Pancreas (tissue), 10 donors: ENCODE measurements around the gene PSEN2. TPM values are rescaled to one million over a fixed set of nuclear protein-coding genes. Genes with fewer than 3 reads are reported as not detected.

Source experiments
- ATAC-seq, 4 donors: fragments of 200-7000 bp; cut with Tn5 transposase; one replicate each; pipeline versions ENCODE4 v1.8.0 to v1.9.1; 2020; ENCODE audit warnings: mild to moderate bottlenecking in 4 of 4, moderate library complexity in 4 of 4
- DNase-seq, 6 donors: peaks; one replicate each; pipeline ENCODE4 v3.0.0-alpha.2; 2020
- FAIRE-seq: peaks from 2 replicates; lab custom pipeline; 2012; peaks lifted over from hg19 to GRCh38; lab: Jason Lieb, UNC
- H3K27ac ChIP-seq, 4 donors: fragments of 200-600 bp; sonication (generic); 1 replicate in 3 of 4; 2 replicates in 1 of 4; pipeline versions ENCODE4 v1.5.0 to v1.8.0; 2020
- H3K27me3 ChIP-seq, 4 donors: fragments of 200-600 bp; one replicate each; pipeline ENCODE4 v1.8.0; 2021
- H3K36me3 ChIP-seq, 3 donors: fragments of 200-600 bp; sonication (generic) in 1 of 3; one replicate each; pipeline versions ENCODE4 v1.5.0 to v1.8.0; 2020 to 2021
- H3K4me1 ChIP-seq, 3 donors: fragments of 200-600 bp; one replicate each; pipeline ENCODE4 v1.8.0; 2021
- H3K4me3 ChIP-seq, 4 donors: fragments of 200-600 bp; sonication (generic) in 2 of 4; one replicate each; pipeline versions ENCODE4 v1.5.0 to v1.8.0; 2020 to 2021
- H3K9me3 ChIP-seq, 4 donors: fragments of 200-600 bp; one replicate each; pipeline ENCODE4 v1.8.0; 2021
- WGBS, 2 donors: extraction: QIAGEN DNeasy Blood & Tissue Kit; methylation state at CpG; one replicate each; pipeline ENCODE4 v1.1.7; 2013; 5-methylcytosine and 5-hydroxymethylcytosine counted together
- intact Hi-C, 3 donors: fragments of 100-400 bp; cut with DNase I; formaldehyde crosslinking; loops; one replicate each; pipeline versions ENCODE4 v1.11.1 to v1.14.2; 2022
- polyA plus RNA-seq, 2 donors: library from polyadenylated mRNA; stranded (reverse); fragments of 200-250 nt; gene quantifications; one replicate each; pipeline ENCODE4 v1.2.3, GENCODE V29; 2013
- total RNA-seq, 6 donors: library from RNA; stranded (reverse); fragmentation: NEBNext Ultra II Directional in 4 of 6; extraction: Animal tissue kit (Norgen Biotek cat#: 25700) in 4 of 6; gene quantifications; one replicate each; pipeline versions ENCODE4 v1.2.1 to v1.2.4, GENCODE V29; 2021 to 2023
- TF ChIP-seq, protein P1 (sequence below), 4 donors: fragments of 200-600 bp; sonication (generic) in 3 of 4; IDR thresholded peaks; one replicate each; pipeline versions ENCODE4 v1.5.0 to v1.8.0; 2021; ENCODE audit warnings: antibody characterized with exemption in 4 of 4
- donor health status: healthy with polysubstance abuse.
- donor health status: DM: no; HTN: no; CAD: no; lungs with moderate emphysema.
- donor health status: DM: no; HTN: no; CAD: no.
- donor health status: control.
- donor health status: control.
- donor health status: Bipolar disorder and iron deficiency.
- donor health status: DM: yes; HTN: yes; CAD: no.
- donor health status: DM: no; HTN: no; CAD: no.
- donor health status: DM: no; HTN: no; CAD: no.
- donor health status: DM: yes; HTN: yes; CAD: no.

Gene PSEN2
- total and polyA plus RNA-seq, 8 donors, result 31.4 to 70.2 (median 40.7) TPM

DNA sequence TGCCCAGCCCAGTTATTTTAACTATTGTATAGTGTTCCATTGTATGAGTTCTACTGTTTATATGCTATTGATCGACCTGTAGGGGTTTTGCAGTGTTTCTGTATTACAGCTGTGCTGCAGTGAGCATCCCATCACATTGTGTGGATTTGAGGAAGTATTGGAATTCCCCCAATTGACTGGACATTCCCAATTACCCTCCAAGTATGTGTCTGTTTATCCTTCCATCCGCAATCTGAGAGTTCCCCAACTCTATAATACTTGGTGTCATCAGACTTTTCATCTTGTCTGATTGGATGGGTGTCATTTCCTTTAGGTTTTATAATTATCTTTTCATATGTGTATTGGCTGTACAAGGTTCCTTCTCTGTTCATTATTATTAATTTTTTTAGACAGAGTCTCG is 27.8 kb downstream of the PSEN2 start:
- Histone ChIP-seq H3K9me3 (no peaks in the 10 kb centered on the region), H3K27ac (no peak overlapping the region), H3K4me3 (no peak overlapping the region), H3K27me3 (no peaks in the 10 kb centered on the region), H3K36me3 (peaks cover 5 to 56% (median 18%) of the 10 kb centered on the region in 3 donors), H3K4me1 (no peaks in the 10 kb centered on the region)
- ATAC-seq (no peak), DNase-seq (no peak), FAIRE-seq (no peak)
- TF ChIP-seq, protein P1, sequence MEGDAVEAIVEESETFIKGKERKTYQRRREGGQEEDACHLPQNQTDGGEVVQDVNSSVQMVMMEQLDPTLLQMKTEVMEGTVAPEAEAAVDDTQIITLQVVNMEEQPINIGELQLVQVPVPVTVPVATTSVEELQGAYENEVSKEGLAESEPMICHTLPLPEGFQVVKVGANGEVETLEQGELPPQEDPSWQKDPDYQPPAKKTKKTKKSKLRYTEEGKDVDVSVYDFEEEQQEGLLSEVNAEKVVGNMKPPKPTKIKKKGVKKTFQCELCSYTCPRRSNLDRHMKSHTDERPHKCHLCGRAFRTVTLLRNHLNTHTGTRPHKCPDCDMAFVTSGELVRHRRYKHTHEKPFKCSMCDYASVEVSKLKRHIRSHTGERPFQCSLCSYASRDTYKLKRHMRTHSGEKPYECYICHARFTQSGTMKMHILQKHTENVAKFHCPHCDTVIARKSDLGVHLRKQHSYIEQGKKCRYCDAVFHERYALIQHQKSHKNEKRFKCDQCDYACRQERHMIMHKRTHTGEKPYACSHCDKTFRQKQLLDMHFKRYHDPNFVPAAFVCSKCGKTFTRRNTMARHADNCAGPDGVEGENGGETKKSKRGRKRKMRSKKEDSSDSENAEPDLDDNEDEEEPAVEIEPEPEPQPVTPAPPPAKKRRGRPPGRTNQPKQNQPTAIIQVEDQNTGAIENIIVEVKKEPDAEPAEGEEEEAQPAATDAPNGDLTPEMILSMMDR (IDR thresholded peaks at IDR 0.05), result no peak
- WGBS, 2 donors, result 88 to 94% methylated on average over 3 of the region's 3 CpGs
- intact Hi-C loops, result no loop called here

DNA sequence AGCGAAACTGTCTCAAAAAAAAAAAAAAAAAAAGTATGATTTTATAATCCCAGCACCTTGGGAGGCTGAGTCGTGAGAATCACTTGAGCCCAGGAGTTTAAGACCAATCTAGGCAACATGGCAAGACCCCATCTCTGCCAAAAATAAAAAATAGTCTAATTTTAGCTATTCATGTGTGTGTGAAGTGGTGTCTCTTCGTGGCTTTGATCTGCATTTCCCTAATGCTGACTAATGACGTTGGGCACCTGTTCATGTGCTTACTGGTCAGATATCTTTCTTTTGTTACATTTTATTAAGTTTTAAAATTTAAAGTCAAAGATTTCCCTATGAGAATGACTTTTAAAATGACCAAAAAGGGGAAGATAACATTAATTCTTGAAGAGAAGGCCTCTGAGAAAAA is 31.0 kb downstream of the PSEN2 start:
- intact Hi-C loops, result no loop called here
- DNase-seq (no peak), ATAC-seq (no peak), FAIRE-seq (no peak)
- Histone ChIP-seq H3K9me3 (no peaks in the 10 kb centered on the region), H3K27me3 (no peaks in the 10 kb centered on the region), H3K27ac (no peak overlapping the region), H3K36me3 (peaks cover 0 to 36% (median 0%) of the 10 kb centered on the region in 3 donors), H3K4me1 (no peaks in the 10 kb centered on the region), H3K4me3 (no peak overlapping the region)
- TF ChIP-seq, protein P1 (IDR thresholded peaks at IDR 0.05), result no peak
- 86 to 88% methylated on average over 4 of the region's 4 CpGs for WGBS, 2 donors

DNA sequence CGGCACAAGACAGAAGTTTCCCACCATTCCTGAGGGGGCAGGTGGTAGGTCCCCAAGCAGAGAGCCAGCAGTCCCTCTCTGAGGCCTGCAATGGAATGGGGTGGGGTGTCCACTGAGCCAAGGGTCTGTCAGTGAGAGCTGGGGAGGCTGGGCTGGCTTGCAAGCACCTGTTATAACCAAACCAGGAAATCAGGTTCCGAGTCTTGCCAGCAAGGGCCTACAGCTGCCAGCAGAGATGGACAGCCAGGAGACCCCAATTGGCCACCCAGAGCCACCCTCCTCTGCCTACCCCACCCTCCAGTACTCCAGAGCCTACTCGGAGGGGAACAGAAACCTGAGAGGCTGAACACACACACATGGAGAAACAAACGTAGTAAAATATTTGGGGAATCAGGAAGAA is 32.2 kb downstream of the PSEN2 start:
- Histone ChIP-seq H3K27me3 (no peaks in the 10 kb centered on the region), H3K4me3 (no peak overlapping the region), H3K36me3 (peaks cover 0 to 36% (median 0%) of the 10 kb centered on the region in 3 donors), H3K4me1 (no peaks in the 10 kb centered on the region), H3K9me3 (no peaks in the 10 kb centered on the region), H3K27ac (no peak overlapping the region)
- no peak for DNase-seq
- FAIRE-seq, result no peak
- WGBS, 2 donors, result 65 to 71% methylated on average over 4 of the region's 4 CpGs
- ATAC-seq, result peak in 1 of 4 donors; percentile 17
- intact Hi-C loops, result no loop called here
- TF ChIP-seq, protein P1 (IDR thresholded peaks at IDR 0.05), result no peak

DNA sequence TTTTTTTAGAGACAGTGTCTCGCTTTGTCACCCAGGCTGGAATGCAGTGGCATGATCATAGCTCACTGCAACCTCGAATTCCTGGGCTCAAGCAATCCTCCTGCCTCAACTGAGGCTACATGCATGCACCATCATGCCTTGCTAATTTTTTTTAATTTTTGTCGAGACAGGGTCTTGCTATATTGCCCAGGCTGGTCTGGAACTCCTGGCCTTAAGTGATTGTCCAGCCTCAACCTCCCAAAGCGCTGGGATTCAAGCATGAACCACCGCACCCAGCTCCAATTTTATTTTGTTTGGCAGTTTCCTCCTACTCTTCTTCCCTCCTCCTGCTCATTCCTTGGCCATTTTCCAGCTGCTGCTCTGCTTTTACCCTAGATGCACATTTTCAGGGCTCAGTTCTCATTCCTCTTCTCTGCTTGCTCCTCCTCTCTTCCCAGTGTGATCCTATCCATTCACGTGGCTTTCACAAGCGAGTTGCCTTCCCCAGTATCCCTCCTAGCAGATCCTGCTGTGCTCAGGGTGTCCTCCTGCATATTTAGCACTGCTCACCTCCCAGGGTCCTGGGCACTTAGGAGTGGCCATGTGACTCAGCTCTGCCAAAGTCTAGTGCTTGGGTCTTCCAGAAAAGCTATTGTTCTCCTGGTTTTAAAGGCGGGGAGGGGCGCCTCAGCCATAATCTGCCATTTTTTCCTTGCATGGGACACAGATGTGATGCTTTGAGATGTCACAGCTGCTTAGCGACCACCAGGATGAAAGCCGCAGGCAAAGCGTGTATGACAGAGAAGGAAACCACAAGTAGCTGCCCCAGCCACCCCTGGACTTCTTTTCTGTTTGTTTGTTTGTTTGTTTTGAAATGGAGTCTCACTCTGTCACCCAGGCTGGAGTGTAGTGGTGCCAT is 33.7 kb downstream of the PSEN2 start:
- no peak overlapping the region for H3K4me3 ChIP-seq
- no peaks in the 10 kb centered on the region for H3K27me3 ChIP-seq
- H3K9me3 ChIP-seq, result no peaks in the 10 kb centered on the region
- peaks cover 0 to 32% (median 0%) of the 10 kb centered on the region in 3 donors for H3K36me3 ChIP-seq
- 90 to 93% methylated on average over 12 of the region's 12 CpGs for WGBS, 2 donors
- ATAC-seq (peak in 1 of 4 donors; percentile 18), FAIRE-seq (no peak), DNase-seq (peak in 1 of 6 donors; percentile 7)
- intact Hi-C loops, result no loop called here
- no peaks in the 10 kb centered on the region for H3K4me1 ChIP-seq
- no peak overlapping the region for H3K27ac ChIP-seq
- TF ChIP-seq, protein P1 (IDR thresholded peaks at IDR 0.05), result no peak

DNA sequence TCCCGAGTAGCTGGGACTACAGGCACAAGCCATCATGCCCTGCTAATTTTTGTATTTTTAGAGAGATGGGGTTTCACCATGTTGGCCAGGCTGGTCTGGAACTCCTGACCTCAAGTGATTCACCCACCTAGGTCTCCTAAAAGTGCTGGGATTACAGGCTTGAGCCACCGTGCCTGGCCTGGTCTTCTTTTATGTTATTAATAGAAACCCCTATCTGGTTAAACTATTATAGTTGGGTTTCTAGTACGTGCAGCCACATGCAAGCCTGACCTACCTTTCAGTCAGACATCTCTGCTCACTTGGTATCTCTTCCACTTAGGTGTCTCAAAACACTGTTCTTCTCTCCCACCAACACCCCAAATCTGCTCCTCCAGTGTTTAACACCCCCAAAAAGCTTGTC is 34.4 kb downstream of the PSEN2 start:
- Histone ChIP-seq H3K9me3 (no peaks in the 10 kb centered on the region), H3K27me3 (no peaks in the 10 kb centered on the region), H3K4me3 (no peak overlapping the region), H3K27ac (no peak overlapping the region), H3K4me1 (no peaks in the 10 kb centered on the region), H3K36me3 (peaks cover 0 to 25% (median 0%) of the 10 kb centered on the region in 3 donors)
- FAIRE-seq (no peak), ATAC-seq (no peak), DNase-seq (peak in 1 of 6 donors; percentile 2)
- TF ChIP-seq, protein P1 (IDR thresholded peaks at IDR 0.05), result no peak
- 86 to 89% methylated on average over 3 of the region's 3 CpGs for WGBS, 2 donors
- intact Hi-C loops, result loop anchor here in 1 of 3 donors (5.0 kb wide), 1 partner anchor 538 kb away; no protein-coding TSS in a partner anchor
